ENCODE measurements around the gene ZXDC. TPM values are rescaled to one million over a fixed set of nuclear protein-coding genes. Genes with fewer than 3 reads are reported as not detected.

Gene ZXDC
- total and polyA plus RNA-seq, 2 experiments from 2014 or later = 6.1 to 19.2 TPM

GRCh38 chr3:126465928-126466544 is 9.7 kb downstream of the ZXDC start:
- H3K9ac ChIP-seq = no peak overlapping the region
- 88 to 90% methylated on average over 16 of the region's 16 CpGs for WGBS, 2 experiments (ENCODE audit: low coverage in 1 of 2, low lambda C conversion rate in 2 of 2, missing lambda C conversion rate in 2 of 2)
- H3K79me2 ChIP-seq (ENCODE audit: insufficient read depth) = peaks cover 57% of the 10 kb centered on the region
- no peak overlapping the region for H3K4me3 ChIP-seq
- DNase-seq = no peak
- no peaks in the 10 kb centered on the region for H3K9me3 ChIP-seq (ENCODE audit: low read depth)
- H3K4me2 ChIP-seq (ENCODE audit: unreplicated experiment) = no peak overlapping the region
- H3K4me1 ChIP-seq (ENCODE audit: insufficient read depth) = no peaks in the 10 kb centered on the region
- TF ChIP-seq EZH2 (IDR thresholded peaks at IDR 0.05; ENCODE audit: insufficient read depth, poor library complexity, severe bottlenecking) = no peak
- TF ChIP-seq EZH2phosphoT487 (IDR thresholded peaks at IDR 0.05; ENCODE audit: insufficient read depth, low read depth) = no peak
- no peaks in the 10 kb centered on the region for H3K9me2 ChIP-seq (ENCODE audit: insufficient read depth)
- H3K27ac ChIP-seq = no peak overlapping the region
- in situ Hi-C loops (cut with MboI) = no loop called here
- H3K27me3 ChIP-seq (replicated peaks; ENCODE audit: insufficient read depth) = no peaks in the 10 kb centered on the region
- peaks cover 50% of the 10 kb centered on the region for H3K36me3 ChIP-seq (ENCODE audit: low read depth)
- H3F3A ChIP-seq (ENCODE audit: insufficient read depth) = no peaks in the 10 kb centered on the region
- no peak overlapping the region for H2AFZ ChIP-seq
- H4K20me1 ChIP-seq (ENCODE audit: insufficient read depth) = no peaks in the 10 kb centered on the region; the same call in 1 of the 2 replicates

- no peak overlapping the region for H3K4me2 ChIP-seq (ENCODE audit: unreplicated experiment)
- H3K79me2 ChIP-seq (ENCODE audit: insufficient read depth) = peaks cover 53% of the 10 kb centered on the region
- no peaks in the 10 kb centered on the region for H3K4me1 ChIP-seq (ENCODE audit: insufficient read depth)
- WGBS, 2 experiments (ENCODE audit: low coverage in 1 of 2, low lambda C conversion rate in 2 of 2, missing lambda C conversion rate in 2 of 2) = 82 to 86% methylated on average over 11 of the region's 11 CpGs
- no peaks in the 10 kb centered on the region; the same call in 1 of the 2 replicates for H4K20me1 ChIP-seq (ENCODE audit: insufficient read depth)
- no peak overlapping the region for H3K4me3 ChIP-seq
- no peaks in the 10 kb centered on the region for H3F3A ChIP-seq (ENCODE audit: insufficient read depth)
- H3K9ac ChIP-seq = no peak overlapping the region
- no peak overlapping the region for H3K27ac ChIP-seq
- no peaks in the 10 kb centered on the region for H3K27me3 ChIP-seq (replicated peaks; ENCODE audit: insufficient read depth)
- no peak for DNase-seq
- TF ChIP-seq EZH2phosphoT487 (IDR thresholded peaks at IDR 0.05; ENCODE audit: insufficient read depth, low read depth) (no peak), EZH2 (IDR thresholded peaks at IDR 0.05; ENCODE audit: insufficient read depth, poor library complexity, severe bottlenecking) (no peak)
- no peaks in the 10 kb centered on the region for H3K9me2 ChIP-seq (ENCODE audit: insufficient read depth)
- peaks cover 43% of the 10 kb centered on the region for H3K36me3 ChIP-seq (ENCODE audit: low read depth)
- in situ Hi-C loops (cut with MboI) = no loop called here
- no peaks in the 10 kb centered on the region for H3K9me3 ChIP-seq (ENCODE audit: low read depth)
- H2AFZ ChIP-seq = no peak overlapping the region
These were observed 10.7 kb downstream of the ZXDC start for GRCh38 chr3:126464997-126465396.

DNA sequence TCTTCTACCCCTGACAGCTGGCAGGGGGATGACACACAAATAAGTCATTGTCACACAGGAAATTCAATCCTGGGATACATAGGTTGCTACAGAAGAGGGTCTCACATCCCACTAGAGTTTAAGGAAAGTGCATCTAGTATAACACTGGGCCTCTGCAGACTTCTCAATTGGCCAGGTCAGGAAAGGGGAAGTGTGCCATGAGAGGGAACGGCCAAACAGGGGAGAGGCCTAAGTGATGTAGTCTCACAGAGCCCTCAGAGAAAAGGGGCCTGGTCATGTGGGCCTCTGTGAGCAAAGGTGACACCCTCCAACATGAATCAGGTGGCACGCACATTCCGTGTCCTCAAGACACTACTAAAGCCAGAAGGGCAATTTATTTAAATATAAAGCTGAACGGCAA is 11.2 kb downstream of the ZXDC start:
- Histone ChIP-seq H3K4me3 (no peak overlapping the region), H3K9me2 (ENCODE audit: insufficient read depth) (no peaks in the 10 kb centered on the region), H3K79me2 (ENCODE audit: insufficient read depth) (peaks cover 53% of the 10 kb centered on the region), H3F3A (ENCODE audit: insufficient read depth) (no peaks in the 10 kb centered on the region), H2AFZ (no peak overlapping the region), H3K4me2 (ENCODE audit: unreplicated experiment) (no peak overlapping the region), H3K4me1 (ENCODE audit: insufficient read depth) (no peaks in the 10 kb centered on the region), H4K20me1 (ENCODE audit: insufficient read depth) (no peaks in the 10 kb centered on the region; the same call in 1 of the 2 replicates), H3K27me3 (replicated peaks; ENCODE audit: insufficient read depth) (no peaks in the 10 kb centered on the region), H3K9ac (no peak overlapping the region), H3K27ac (no peak overlapping the region), H3K36me3 (ENCODE audit: low read depth) (peaks cover 43% of the 10 kb centered on the region), H3K9me3 (ENCODE audit: low read depth) (no peaks in the 10 kb centered on the region)
- no peak for DNase-seq
- WGBS, 2 experiments (ENCODE audit: low coverage in 1 of 2, low lambda C conversion rate in 2 of 2, missing lambda C conversion rate in 2 of 2) = 67 to 69% methylated on average over 4 of the region's 4 CpGs
- in situ Hi-C loops (cut with MboI) = no loop called here
- TF ChIP-seq EZH2 (IDR thresholded peaks at IDR 0.05; ENCODE audit: insufficient read depth, poor library complexity, severe bottlenecking) (no peak), EZH2phosphoT487 (IDR thresholded peaks at IDR 0.05; ENCODE audit: insufficient read depth, low read depth) (no peak)

GRCh38 chr3:126464093-126464492 is 11.6 kb downstream of the ZXDC start:
- peaks cover 46% of the 10 kb centered on the region for H3K36me3 ChIP-seq (ENCODE audit: low read depth)
- no peaks in the 10 kb centered on the region; the same call in 1 of the 2 replicates for H4K20me1 ChIP-seq (ENCODE audit: insufficient read depth)
- H3K79me2 ChIP-seq (ENCODE audit: insufficient read depth) = peaks cover 51% of the 10 kb centered on the region
- no peaks in the 10 kb centered on the region for H3F3A ChIP-seq (ENCODE audit: insufficient read depth)
- H3K4me2 ChIP-seq (ENCODE audit: unreplicated experiment) = no peak overlapping the region
- H3K9me3 ChIP-seq (ENCODE audit: low read depth) = no peaks in the 10 kb centered on the region
- in situ Hi-C loops (cut with MboI) = no loop called here
- no peaks in the 10 kb centered on the region for H3K4me1 ChIP-seq (ENCODE audit: insufficient read depth)
- WGBS, 2 experiments (ENCODE audit: low coverage in 1 of 2, low lambda C conversion rate in 2 of 2, missing lambda C conversion rate in 2 of 2) = 97 to 98% methylated on average over 4 of the region's 4 CpGs
- H3K9me2 ChIP-seq (ENCODE audit: insufficient read depth) = no peaks in the 10 kb centered on the region
- no peak overlapping the region for H2AFZ ChIP-seq
- no peak overlapping the region for H3K9ac ChIP-seq
- H3K27ac ChIP-seq = no peak overlapping the region
- H3K4me3 ChIP-seq = no peak overlapping the region
- H3K27me3 ChIP-seq (replicated peaks; ENCODE audit: insufficient read depth) = no peaks in the 10 kb centered on the region
- TF ChIP-seq EZH2 (IDR thresholded peaks at IDR 0.05; ENCODE audit: insufficient read depth, poor library complexity, severe bottlenecking) (no peak), EZH2phosphoT487 (IDR thresholded peaks at IDR 0.05; ENCODE audit: insufficient read depth, low read depth) (no peak)
- no peak for DNase-seq
